ENCODE measurements around the gene HLA-DPB1.

HLA-DPB1 gene

GRCh38 chr6:33103776-33104175 lies 28.0 kb downstream of the HLA-DPB1 start:
- no peak for DNase-seq (ENCODE audit: low read depth)
- no peak overlapping the region for H3K4me3 ChIP-seq (ENCODE audit: low read length)
- TF ChIP-seq CTCF (conservative IDR thresholded peaks at IDR 0.05; ENCODE audit: low read depth, low read length), result no peak

GRCh38 chr6:33104887-33105286 lies 29.1 kb downstream of the HLA-DPB1 start:
- DNase-seq (ENCODE audit: low read depth), result no peak
- no peak overlapping the region for H3K4me3 ChIP-seq (ENCODE audit: low read length)

GRCh38 chr6:33105386-33105785 lies 29.6 kb downstream of the HLA-DPB1 start:
- DNase-seq (ENCODE audit: low read depth), result no peak
- H3K4me3 ChIP-seq (ENCODE audit: low read length), result no peak overlapping the region
- TF ChIP-seq CTCF (conservative IDR thresholded peaks at IDR 0.05; ENCODE audit: low read depth, low read length), result no peak

More at GRCh38 chr6:33104887-33105286, 29.1 kb downstream of the HLA-DPB1 start:
- TF ChIP-seq CTCF (conservative IDR thresholded peaks at IDR 0.05; ENCODE audit: low read depth, low read length), result no peak

GRCh38 chr6:33105916-33106871 lies 30.4 kb downstream of the HLA-DPB1 start:
- H3K4me3 ChIP-seq (ENCODE audit: low read length), result no peak overlapping the region
- DNase-seq (ENCODE audit: low read depth), result no peak
- no peak for TF ChIP-seq CTCF (conservative IDR thresholded peaks at IDR 0.05; ENCODE audit: low read depth, low read length)

- TF ChIP-seq CTCF (conservative IDR thresholded peaks at IDR 0.05; ENCODE audit: low read depth, low read length), result no peak
- DNase-seq (ENCODE audit: low read depth), result no peak
These were observed 31.9 kb downstream of the HLA-DPB1 start for GRCh38 chr6:33107641-33108040.

GRCh38 chr6:33108307-33108706 lies 32.5 kb downstream of the HLA-DPB1 start:
- H3K4me3 ChIP-seq (ENCODE audit: low read length), result no peak overlapping the region
- TF ChIP-seq CTCF (conservative IDR thresholded peaks at IDR 0.05; ENCODE audit: low read depth, low read length), result no peak
- no peak for DNase-seq (ENCODE audit: low read depth)

More at GRCh38 chr6:33107641-33108040, 31.9 kb downstream of the HLA-DPB1 start:
- no peak overlapping the region for H3K4me3 ChIP-seq (ENCODE audit: low read length)

- H3K4me3 ChIP-seq (ENCODE audit: low read length), result no peak overlapping the region
- peak; percentile 16 for DNase-seq (ENCODE audit: low read depth)
These were observed 36.4 kb downstream of the HLA-DPB1 start for GRCh38 chr6:33112148-33112547.

More at GRCh38 chr6:33112148-33112547, 36.4 kb downstream of the HLA-DPB1 start:
- no peak for TF ChIP-seq CTCF (conservative IDR thresholded peaks at IDR 0.05; ENCODE audit: low read depth, low read length)

Data from retinal pigment epithelial cell (primary cell).